IMR-90 (cell line): Measurements from ENCODE around the gene ARL2. TPM values are rescaled to one million over a fixed set of nuclear protein-coding genes. Genes with fewer than 3 reads are reported as not detected.

Source experiments
- ATAC-seq: fragments of 200-7000 bp; cut with Tn5 transposase; 2 replicates; pipeline ENCODE4 v1.9.1; 2020; ENCODE audit warnings: low read depth, mild to moderate bottlenecking, moderate library complexity
- BruUV-seq: library from RNA; stranded (reverse); fragments of 400-500 nt; replicated peaks from 2 replicates; lab custom pipeline; 2021; lab: Mats Ljungman, UMichigan
- CTCF ChIA-PET: fragments of 300-600 bp; formaldehyde crosslinking; extraction: SDS; loops from one replicate; lab custom pipeline; 2021; ENCODE audit warnings: antibody characterized with exemption; lab: Yijun Ruan, JAX
- POLR2A ChIA-PET: fragments of 300-600 bp; sonication (Branson Sonifier 250); formaldehyde crosslinking; loops from one replicate; lab custom pipeline; 2022; ENCODE audit warnings: antibody characterized with exemption; ENCODE audit not compliant: unreplicated experiment; lab: Charles Lee
- DNase-seq: peaks from one replicate; pipeline ENCODE4 v3.0.0; 2013
- H2AFZ ChIP-seq: replicated peaks from 2 replicates; pipeline ENCODE3; 2013; ENCODE audit warnings: low read length, mild to moderate bottlenecking; ENCODE audit not compliant: poor library complexity
- H2AK5ac ChIP-seq: 2 replicates; pipeline ENCODE4 v1.6.1; 2013; ENCODE audit warnings: low read depth, low read length, inconsistent platforms
- H2AK9ac ChIP-seq: replicated peaks from 2 replicates; pipeline ENCODE3; 2013; ENCODE audit warnings: mild to moderate bottlenecking, low read depth, low read length, moderate library complexity; ENCODE audit not compliant: poor library complexity
- H2BK120ac ChIP-seq: 2 replicates; pipeline ENCODE4 v1.6.1; 2013; ENCODE audit warnings: low read depth, low read length, inconsistent platforms
- H2BK15ac ChIP-seq: 3 replicates; pipeline ENCODE4 v1.6.1; 2013; ENCODE audit warnings: low read depth, low read length, inconsistent platforms
- H2BK20ac ChIP-seq: 2 replicates; pipeline ENCODE4 v1.6.1; 2013; ENCODE audit warnings: low read depth, mild to moderate bottlenecking, inconsistent platforms, low read length, moderate library complexity
- H2BK5ac ChIP-seq: 2 replicates; pipeline ENCODE4 v1.6.1; 2013; ENCODE audit warnings: mild to moderate bottlenecking, low read depth, low read length, inconsistent platforms; ENCODE audit not compliant: poor library complexity, severe bottlenecking
- H3K14ac ChIP-seq: replicated peaks from 2 replicates; pipeline ENCODE4 v1.6.1; 2013; ENCODE audit warnings: low read depth, low read length, inconsistent platforms
- H3K18ac ChIP-seq: 2 replicates; pipeline ENCODE4 v1.6.1; 2013; ENCODE audit warnings: low read depth, low read length, control low read depth
- H3K23ac ChIP-seq: 2 replicates; pipeline ENCODE4 v1.6.1; 2013; ENCODE audit warnings: low read depth, low read length, inconsistent platforms
- H3K27ac ChIP-seq: 2 replicates; pipeline ENCODE4 v1.5.1; 2013; ENCODE audit warnings: mild to moderate bottlenecking, control low read depth, low read length; ENCODE audit not compliant: insufficient read depth
- H3K27me3 ChIP-seq: 2 replicates; pipeline ENCODE4 v1.6.1; 2013; ENCODE audit warnings: low read length; ENCODE audit not compliant: control insufficient read depth, insufficient read depth
- H3K36me3 ChIP-seq: 2 replicates; pipeline ENCODE4 v1.6.1; 2013; ENCODE audit warnings: low read length, mixed read lengths; ENCODE audit not compliant: control insufficient read depth, insufficient read depth
- H3K4ac ChIP-seq: 2 replicates; pipeline ENCODE4 v1.6.1; 2013; ENCODE audit warnings: low read depth, low read length, inconsistent platforms
- H3K4me1 ChIP-seq: 2 replicates; pipeline ENCODE4 v1.6.1; 2013; ENCODE audit warnings: low read length, mixed read lengths; ENCODE audit not compliant: control insufficient read depth, insufficient read depth
- H3K4me2 ChIP-seq: 2 replicates; pipeline ENCODE4 v1.6.1; 2013; ENCODE audit warnings: low read depth, mild to moderate bottlenecking, control low read depth, low read length, moderate library complexity
- H3K4me3 ChIP-seq: 2 replicates; pipeline ENCODE4 v1.5.1; 2013; ENCODE audit warnings: low read depth, mild to moderate bottlenecking, control low read depth, low read length, moderate library complexity; ENCODE audit not compliant: insufficient read depth
- H3K56ac ChIP-seq: 2 replicates; pipeline ENCODE4 v1.6.1; 2013; ENCODE audit warnings: low read length, inconsistent platforms; ENCODE audit not compliant: insufficient read depth; ENCODE audit errors: extremely low read depth
- H3K79me1 ChIP-seq, 2 experiments: 2 replicates each; pipeline ENCODE4 v1.6.1; 2013; ENCODE audit warnings: low read length in 2 of 2, inconsistent platforms in 1 of 2, low read depth in 1 of 2
- H3K9ac ChIP-seq: 2 replicates; pipeline ENCODE4 v1.6.1; 2013; ENCODE audit warnings: low read depth, low read length, control low read depth
- H3K9me1 ChIP-seq: 2 replicates; pipeline ENCODE4 v1.6.1; 2013; ENCODE audit warnings: low read length, inconsistent platforms; ENCODE audit not compliant: insufficient read depth
- H3K9me3 ChIP-seq: 2 replicates; pipeline ENCODE4 v1.6.1; 2013; ENCODE audit warnings: low read length; ENCODE audit not compliant: control insufficient read depth, insufficient read depth
- H4K20me1 ChIP-seq: 2 replicates; pipeline ENCODE4 v1.6.1; 2013; ENCODE audit warnings: low read length, inconsistent platforms; ENCODE audit not compliant: insufficient read depth
- H4K5ac ChIP-seq: 2 replicates; pipeline ENCODE4 v1.6.1; 2013; ENCODE audit warnings: mild to moderate bottlenecking, low read depth, low read length, control low read depth
- H4K8ac ChIP-seq, 2 experiments: 2 replicates each; pipeline ENCODE4 v1.6.1; 2013; ENCODE audit warnings: low read depth in 2 of 2, low read length in 2 of 2, control low read depth in 1 of 2, inconsistent platforms in 1 of 2
- H4K91ac ChIP-seq: 2 replicates; pipeline ENCODE4 v1.6.1; 2013; ENCODE audit warnings: low read depth, low read length, inconsistent platforms; ENCODE audit not compliant: insufficient read depth
- BHLHE40 ChIP-seq: fragments of 150-350 bp; IDR thresholded peaks from 2 replicates; pipeline ENCODE4 v1.6.1; 2016; ENCODE audit warnings: mild to moderate bottlenecking, low read depth, low read length
- CEBPB ChIP-seq: IDR thresholded peaks from 2 replicates; pipeline ENCODE4 v1.6.1; 2012; ENCODE audit warnings: low read depth, low read length, improper control_type of control experiment
- CHD1 ChIP-seq: IDR thresholded peaks from 2 replicates; pipeline ENCODE4 v1.6.1; 2012; ENCODE audit warnings: low read depth, low read length, improper control_type of control experiment
- ELK1 ChIP-seq: fragments of 150-350 bp; IDR thresholded peaks from 2 replicates; pipeline ENCODE4 v1.6.1; 2016; ENCODE audit warnings: low read depth, mild to moderate bottlenecking, low read length, moderate library complexity, borderline replicate concordance
- MAFK ChIP-seq: IDR thresholded peaks from 2 replicates; pipeline ENCODE4 v1.6.1; 2012; ENCODE audit warnings: low read depth, low read length, improper control_type of control experiment
- MAZ ChIP-seq: IDR thresholded peaks from 2 replicates; pipeline ENCODE4 v1.6.1; 2012; ENCODE audit warnings: low read depth, mild to moderate bottlenecking, low read length, improper control_type of control experiment, moderate library complexity, borderline replicate concordance
- MXI1 ChIP-seq: IDR thresholded peaks from 2 replicates; pipeline ENCODE4 v1.6.1; 2012; ENCODE audit warnings: low read depth, mild to moderate bottlenecking, low read length, moderate library complexity, borderline replicate concordance
- NFE2L2 ChIP-seq: fragments of 150-350 bp; IDR thresholded peaks from 2 replicates; pipeline ENCODE4 v1.6.1; 2016; ENCODE audit warnings: low read depth, mild to moderate bottlenecking, low read length
- POLR2A ChIP-seq: IDR thresholded peaks from 2 replicates; pipeline ENCODE4 v1.6.1; 2012; ENCODE audit warnings: mild to moderate bottlenecking, low read depth, low read length
- RAD21 ChIP-seq: IDR thresholded peaks from 2 replicates; pipeline ENCODE4 v1.6.1; 2012; ENCODE audit warnings: low read length, improper control_type of control experiment
- RCOR1 ChIP-seq: IDR thresholded peaks from 2 replicates; pipeline ENCODE4 v1.6.1; 2012; ENCODE audit warnings: mild to moderate bottlenecking, low read length, improper control_type of control experiment; ENCODE audit not compliant: insufficient replicate concordance
- RFX5 ChIP-seq: IDR thresholded peaks from 2 replicates; pipeline ENCODE4 v1.8.0; 2012; ENCODE audit warnings: low read depth, mild to moderate bottlenecking, low read length, moderate library complexity
- USF2 ChIP-seq: fragments of 150-350 bp; IDR thresholded peaks from 2 replicates; pipeline ENCODE4 v1.6.1; 2017; ENCODE audit warnings: mild to moderate bottlenecking, antibody characterized with exemption, low read length, low read depth
- WGBS, 2 experiments: methylation state at CpG; one replicate each; pipeline versions ENCODE4 v1.1.5 to v1.1.7; 2013; ENCODE audit warnings: missing lambda C conversion rate in 2 of 2; ENCODE audit not compliant: insufficient read length in 1 of 2; ENCODE audit errors: extremely low coverage in 2 of 2; 5-methylcytosine and 5-hydroxymethylcytosine counted together
- dilution Hi-C: fragments of 300-500 bp; cut with HindIII; formaldehyde crosslinking; loops from one replicate; pipeline ENCODE4 v1.14.3; 2018; ENCODE audit warnings: low sequenced_read_pairs; ENCODE audit not compliant: unreplicated experiment
- in situ Hi-C: fragments of 300-500 bp; cut with MboI; formaldehyde crosslinking; loops from 3 replicates; pipeline ENCODE4 v1.14.3; 2019; ENCODE audit warnings: low sequenced_read_pairs, inconsistent platforms, mixed read lengths
- intact Hi-C: fragments of 100-400 bp; cut with micrococcal nuclease; formaldehyde crosslinking; loops from 2 replicates; pipeline ENCODE4 v1.10.0; 2022
- polyA plus RNA-seq, 3 experiments: library from polyadenylated mRNA; depleted of rRNA; stranded (reverse); fragments of >200 nt; gene quantifications; 2 replicates each; pipeline ENCODE4 v1.2.3, GENCODE V29; 2012; ENCODE audit warnings: low replicate concordance in 1 of 3
- total RNA-seq: library from RNA; depleted of rRNA; stranded (reverse); fragments of >200 nt; gene quantifications from 2 replicates; pipeline ENCODE4 v1.2.3, GENCODE V29; 2012

Gene ARL2
- total and polyA plus RNA-seq, 2 of the 4 experiments (the other 2 are of a cell fraction): 48.9 to 152 TPM

GRCh38 chr11:65067446-65067845 is 53.5 kb downstream of the ARL2 start:
- H3K27ac ChIP-seq: no peak overlapping the region
- H2BK120ac ChIP-seq: no peak overlapping the region
- no peaks in the 10 kb centered on the region for H3K4me1 ChIP-seq
- DNase-seq: no peak
- H3K4ac ChIP-seq: no peak overlapping the region
- in situ Hi-C loops (no loop called here), dilution Hi-C loops (no loop called here), intact Hi-C loops (no loop called here)
- H4K20me1 ChIP-seq: no peaks in the 10 kb centered on the region
- H3K23ac ChIP-seq: no peak overlapping the region
- H3K4me3 ChIP-seq: no peak overlapping the region
- BruUV-seq: no TSS peak
- H3K9ac ChIP-seq: no peak overlapping the region
- H3K14ac ChIP-seq: no peak overlapping the region
- H3K27me3 ChIP-seq: peaks cover 8% of the 10 kb centered on the region; the same call in 1 of the 2 replicates
- H2AK9ac ChIP-seq: no peak overlapping the region
- no peak overlapping the region for H4K5ac ChIP-seq
- H3K36me3 ChIP-seq: no peaks in the 10 kb centered on the region
- H2BK15ac ChIP-seq: no peak overlapping the region
- no peaks in the 10 kb centered on the region; the same call in 1 of the 2 replicates for H3K9me1 ChIP-seq
- ATAC-seq: no peak
- no peak overlapping the region for H4K91ac ChIP-seq
- H3K18ac ChIP-seq: no peak overlapping the region
- H3K4me2 ChIP-seq: no peak overlapping the region
- H4K8ac ChIP-seq: no peak overlapping the region
- H3K9me3 ChIP-seq: no peaks in the 10 kb centered on the region
- 80% methylated on average over 2 of the region's 10 CpGs; no CpG with 5 or more reads in 1 of the 2 experiments for WGBS, 2 experiments
- H2BK5ac ChIP-seq: no peak overlapping the region
- no peaks in the 10 kb centered on the region for H3K79me1 ChIP-seq
- TF ChIP-seq BHLHE40 (no peak), CHD1 (no peak), MAZ (no peak), POLR2A (no peak), RCOR1 (no peak), NFE2L2 (no peak), CEBPB (no peak), ELK1 (no peak), RAD21 (no peak), RFX5 (no peak), MXI1 (no peak), USF2 (no peak), MAFK (no peak)
- no peak overlapping the region for H2BK20ac ChIP-seq
- H2AK5ac ChIP-seq: no peak overlapping the region
- CTCF ChIA-PET: no interaction called here
- POLR2A ChIA-PET: no interaction called here
- no peak overlapping the region for H3K56ac ChIP-seq
- H2AFZ ChIP-seq: no peak overlapping the region
